CD4-positive, alpha-beta T cell treated with Interleukin-4 for 4 hours (primary cell): ENCODE data around the gene PPARA.

Experiments used
- DNase-seq: peaks from one replicate; pipeline ENCODE4 v3.0.0-alpha.2; 2020

The PPARA gene

DNA sequence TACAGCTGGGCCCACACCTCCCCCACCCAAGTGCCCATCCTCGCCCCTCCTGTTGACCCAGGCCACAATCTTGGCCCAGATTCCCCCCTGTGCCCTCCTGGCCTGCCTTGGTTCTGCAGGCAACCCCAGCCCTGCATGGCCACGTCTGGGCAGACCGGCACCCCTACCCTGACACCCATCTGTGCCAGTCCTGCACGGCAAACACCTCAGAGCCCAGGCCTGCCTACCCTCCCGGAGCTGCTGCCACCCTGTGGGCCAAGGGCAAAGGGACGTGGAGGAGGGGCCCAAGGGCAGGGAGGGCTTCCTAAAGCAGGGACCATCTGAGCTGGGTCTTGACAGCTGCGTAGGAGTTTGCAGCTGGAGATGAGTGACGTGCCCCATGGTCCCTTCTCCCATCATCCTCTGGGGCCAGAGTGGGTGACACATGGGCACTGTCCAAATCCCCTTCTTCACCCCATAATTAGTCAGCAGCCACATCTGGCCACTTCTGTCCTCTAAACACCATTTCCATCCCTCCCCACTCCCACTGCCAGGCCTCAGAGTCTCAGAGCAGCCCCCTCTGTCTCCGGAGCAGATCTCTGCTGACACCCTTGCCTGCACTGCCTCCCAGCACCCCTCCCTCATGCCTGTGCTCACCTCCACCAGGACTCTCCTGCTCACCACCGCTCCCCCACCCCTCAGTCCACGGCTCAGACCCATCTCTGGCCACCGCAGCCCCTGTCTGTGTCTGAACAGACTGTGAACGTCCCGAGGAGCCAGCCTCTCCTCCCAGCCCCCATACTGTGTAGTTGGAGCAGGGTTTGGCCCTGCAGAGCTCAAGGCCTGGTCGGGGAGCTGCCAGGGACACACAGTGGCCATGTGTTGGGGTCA lies 35.6 kb upstream of the PPARA start:
- DNase-seq, result no peak

DNA sequence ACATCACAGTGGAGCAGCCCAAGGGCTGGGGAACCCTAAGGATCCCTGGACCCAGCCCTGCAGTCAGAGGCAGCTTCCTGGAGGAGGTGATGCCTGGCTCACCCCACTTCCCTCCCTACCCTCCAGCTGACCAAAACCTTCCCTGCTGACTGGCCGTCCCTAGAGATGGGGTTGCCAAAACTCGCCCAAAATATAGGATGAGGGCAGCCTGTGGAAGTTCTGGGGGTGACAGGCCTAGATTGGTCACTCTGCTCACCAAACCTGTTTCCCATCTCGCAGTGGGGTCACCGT lies 35.0 kb upstream of the PPARA start:
- DNase-seq, result no peak

DNA sequence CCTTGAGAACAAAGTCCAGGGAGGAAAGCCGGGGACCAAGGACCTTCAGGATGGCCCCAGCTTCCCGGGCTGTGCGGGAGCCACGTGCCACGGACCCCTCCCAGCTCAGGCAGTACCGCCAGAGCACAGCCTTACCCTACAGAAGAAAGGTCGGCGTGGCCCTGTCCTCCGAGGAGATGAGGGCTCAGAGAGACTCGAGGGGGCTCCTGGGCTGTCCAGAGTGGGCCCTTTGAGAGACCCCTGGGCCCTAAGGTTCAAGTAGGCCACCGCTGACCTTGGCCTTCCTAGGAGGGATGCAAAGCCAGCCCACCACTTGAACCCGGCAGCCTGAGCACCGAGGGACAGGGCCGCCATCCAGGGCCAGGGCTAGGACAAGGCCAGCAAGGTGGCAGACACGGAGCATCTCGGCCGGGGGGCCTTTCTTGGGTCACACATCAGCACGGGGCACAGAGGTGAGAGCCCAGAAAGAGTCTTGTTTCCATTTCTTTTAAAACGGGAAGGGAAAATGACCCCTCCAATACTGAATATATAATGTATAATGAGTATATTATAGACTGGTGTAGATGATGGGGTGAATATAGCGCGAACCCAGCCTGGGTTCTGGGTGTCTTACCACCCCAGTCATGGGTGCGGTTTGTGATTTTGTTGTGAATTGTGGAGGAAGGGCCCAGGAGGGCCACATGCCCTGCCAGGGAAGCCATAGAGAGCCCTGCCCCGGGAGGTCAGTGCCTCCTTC lies 34.4 kb upstream of the PPARA start:
- DNase-seq, result no peak

DNA sequence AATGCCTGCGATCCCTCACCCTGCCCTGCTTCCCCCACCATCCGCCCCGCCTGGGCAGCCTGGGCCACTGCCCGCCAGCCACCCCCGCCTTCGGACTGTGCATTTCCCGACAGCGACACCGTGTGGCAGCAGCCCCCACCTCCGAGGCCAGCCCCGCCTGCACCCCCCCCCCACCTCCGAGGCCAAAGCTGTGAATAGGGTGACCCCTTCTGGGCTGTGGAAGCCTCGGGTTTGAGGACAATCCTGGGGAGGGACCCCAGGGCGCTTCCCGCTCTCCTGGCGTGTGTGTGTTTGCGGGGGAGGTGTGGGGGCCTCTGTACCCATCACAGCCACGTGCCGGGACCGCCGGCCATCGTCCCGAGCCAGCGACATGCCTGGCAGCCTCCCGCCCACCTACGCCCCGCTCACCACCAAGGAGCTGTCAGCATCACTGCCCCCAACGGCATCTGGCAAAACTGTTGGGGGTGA lies 33.8 kb upstream of the PPARA start:
- DNase-seq, result peak; percentile 81

DNA sequence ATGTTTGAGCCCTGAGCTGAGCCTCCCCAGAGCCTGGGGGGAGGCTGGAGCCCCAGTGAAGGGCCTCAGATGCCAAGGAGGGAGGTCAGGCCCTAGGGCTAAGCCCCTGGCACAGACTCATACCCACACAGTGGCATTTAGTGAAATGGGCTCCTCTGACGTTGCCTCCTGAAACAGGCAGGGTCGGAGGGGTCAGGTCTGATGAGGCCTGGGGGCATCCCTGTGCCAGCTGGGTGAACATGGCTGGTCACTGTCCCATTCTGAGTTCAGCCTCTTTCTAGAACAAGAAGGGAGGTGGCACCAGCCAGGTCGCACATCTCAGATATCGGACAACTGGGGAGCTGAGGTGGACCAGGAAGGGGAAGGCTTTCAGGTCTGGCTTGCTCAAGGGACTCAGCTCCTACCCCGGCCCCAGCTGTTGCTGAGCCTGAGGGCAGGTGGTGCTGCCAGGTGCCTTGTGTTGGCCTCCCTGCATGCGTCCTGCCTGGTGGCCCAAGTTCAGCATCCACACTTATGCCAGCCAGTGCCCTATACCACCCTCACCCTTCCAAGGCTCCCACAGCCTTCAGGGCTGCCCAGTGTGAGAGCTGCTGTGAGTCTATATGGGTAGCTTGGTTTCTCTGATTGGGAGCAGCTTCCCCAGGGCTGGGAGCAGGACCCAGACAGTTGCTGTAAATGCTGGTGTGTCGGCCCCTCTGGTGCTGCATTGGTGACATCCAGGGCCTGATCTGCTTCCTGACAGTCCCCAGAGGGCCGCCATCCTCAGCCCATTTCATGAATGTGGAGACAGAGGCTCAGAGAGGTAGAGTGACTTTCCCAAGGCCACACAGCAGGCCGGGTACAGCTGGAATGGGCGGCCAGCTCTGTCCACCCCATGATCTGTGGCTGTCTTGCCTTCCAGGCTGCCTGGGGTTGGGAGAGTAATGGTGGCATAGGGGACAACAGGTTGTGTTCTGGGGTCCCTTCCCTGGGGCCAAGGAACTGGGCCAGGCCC lies 32.8 kb upstream of the PPARA start:
- DNase-seq, result no peak

DNA sequence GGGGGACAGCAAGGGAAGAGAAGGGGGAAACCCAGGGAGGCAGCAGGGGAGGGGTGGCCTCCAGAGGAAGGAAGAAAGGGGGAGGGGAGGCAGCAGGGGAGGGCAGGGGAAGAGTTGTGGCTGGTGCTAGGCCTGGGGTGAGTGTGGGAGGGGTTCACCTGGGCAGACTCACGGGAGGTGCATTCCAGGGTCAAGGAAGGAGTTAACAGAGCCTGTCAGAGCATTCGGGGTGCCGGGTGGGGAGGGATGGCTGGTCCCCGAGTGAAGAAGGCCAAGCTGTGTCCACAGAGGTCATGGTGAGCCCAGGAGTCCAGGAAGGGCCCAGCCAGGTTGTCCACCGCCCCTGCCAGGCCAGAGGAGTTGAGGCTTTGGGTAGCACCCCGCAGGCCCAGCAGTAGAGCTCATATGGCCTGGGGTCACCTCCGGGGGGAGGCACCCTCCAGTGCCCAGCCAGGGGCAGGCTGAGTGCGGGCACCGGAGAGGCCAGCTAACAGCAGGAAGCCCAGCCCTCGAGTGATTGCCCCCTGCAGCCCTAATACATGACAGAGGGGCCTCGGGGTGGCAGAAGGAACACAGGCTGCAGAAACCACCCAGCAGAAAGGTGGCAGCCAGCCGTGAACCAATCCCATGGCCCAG lies 31.1 kb upstream of the PPARA start:
- DNase-seq, result no peak

DNA sequence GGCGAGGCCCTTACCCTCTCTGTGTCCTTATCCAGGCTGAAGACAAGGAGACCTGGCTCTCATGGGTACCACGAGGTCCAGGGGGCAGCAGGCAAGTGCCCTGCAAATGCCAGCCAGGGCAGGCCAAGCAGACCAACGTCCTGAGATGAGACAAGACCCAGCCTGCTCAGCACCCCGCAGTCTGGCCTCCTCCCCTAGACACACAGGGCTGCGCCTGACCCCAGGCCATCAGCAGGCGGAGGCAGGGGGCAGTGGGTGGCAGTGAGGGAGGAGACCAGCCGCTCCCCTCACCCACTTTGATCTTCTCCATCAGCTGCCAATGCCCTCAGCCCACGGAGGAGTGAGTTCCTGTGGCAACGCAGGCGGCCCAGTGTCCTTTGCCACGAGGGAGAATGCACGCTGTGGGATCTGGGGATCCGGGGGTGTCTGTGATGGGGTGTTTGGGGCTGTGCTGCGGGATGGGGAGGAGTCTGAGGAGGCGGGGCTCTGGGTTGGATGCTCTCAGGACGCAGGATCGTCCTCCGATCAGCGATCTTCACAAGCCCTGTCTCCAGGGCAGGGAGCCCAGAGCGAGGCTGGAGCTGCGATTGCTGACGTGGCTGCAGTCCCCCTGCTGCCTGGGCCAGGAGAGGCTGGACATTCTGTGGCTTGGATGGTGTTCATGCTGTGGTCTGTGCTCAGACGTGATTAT lies 30.5 kb upstream of the PPARA start:
- DNase-seq, result no peak

DNA sequence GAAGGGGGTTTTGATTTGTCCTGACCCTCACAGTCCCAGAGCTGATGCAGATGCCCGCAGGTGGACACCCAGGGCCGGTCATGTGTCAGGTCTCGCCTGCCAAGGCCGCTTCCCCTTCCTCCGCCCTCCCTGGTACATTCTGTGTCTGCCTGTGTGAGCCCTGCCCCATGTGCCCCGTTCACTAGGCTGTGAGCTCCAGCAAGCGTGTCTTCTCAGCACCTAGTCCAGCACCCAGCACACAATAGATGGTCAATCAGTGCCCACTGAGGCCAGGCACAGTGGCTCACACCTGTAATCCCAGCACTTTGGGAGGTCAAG lies 29.9 kb upstream of the PPARA start:
- no peak for DNase-seq

DNA sequence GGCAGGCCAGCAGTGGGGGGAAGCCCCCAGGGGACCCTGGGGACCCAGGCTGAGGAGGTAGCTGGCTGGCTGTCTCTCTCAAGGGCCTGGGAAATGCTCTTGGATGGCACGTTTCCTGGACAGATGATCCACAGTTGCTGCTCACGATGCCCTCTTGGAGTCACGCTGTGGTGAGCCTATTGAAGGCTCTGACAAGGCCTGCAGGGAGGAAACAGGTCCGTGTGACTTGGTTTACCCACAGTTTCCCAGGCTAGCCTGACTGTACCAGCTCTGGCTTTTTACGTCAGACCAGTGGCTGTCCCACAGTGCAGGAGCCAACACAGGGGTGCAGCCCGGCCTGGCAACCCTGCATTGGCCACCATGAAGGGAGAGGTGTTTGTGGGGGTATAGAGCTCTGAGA lies 29.2 kb upstream of the PPARA start:
- no peak for DNase-seq

DNA sequence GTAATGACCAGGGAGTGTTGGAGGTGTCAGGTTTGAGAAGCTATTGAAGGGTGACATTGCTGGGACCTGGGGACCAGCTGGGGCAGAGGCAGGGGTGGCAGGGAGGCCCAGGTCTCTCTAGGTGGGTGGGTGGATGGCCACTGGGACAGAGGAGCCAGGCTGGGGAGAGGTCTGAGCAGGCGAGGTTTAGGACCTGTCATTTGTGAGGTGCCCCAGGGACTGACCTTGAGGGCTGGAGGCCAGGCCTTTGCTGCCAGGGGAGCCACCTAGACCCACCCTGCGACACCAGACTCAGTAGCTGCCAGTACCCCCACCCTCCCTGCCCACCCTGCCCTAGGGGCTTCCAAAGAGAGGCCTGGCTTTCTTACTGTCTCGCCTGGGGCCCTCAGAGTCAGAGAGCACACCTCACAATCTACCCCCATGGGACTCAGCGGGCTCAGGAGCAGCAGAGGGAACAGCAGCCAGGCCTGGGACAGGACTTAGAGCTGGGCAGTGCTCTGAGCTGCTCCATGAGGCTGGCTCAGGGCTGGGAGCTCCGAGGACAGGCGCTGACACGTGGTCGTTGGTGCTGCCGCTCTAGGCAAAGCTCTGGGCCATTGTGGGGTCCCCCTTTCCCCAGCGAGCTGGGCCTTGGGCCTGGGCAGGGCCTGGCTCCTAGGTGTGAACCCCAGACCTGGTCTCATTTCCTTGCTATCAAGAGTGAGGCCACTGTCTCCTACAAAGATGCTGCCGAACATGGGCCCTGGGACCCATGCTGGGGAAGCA lies 28.6 kb upstream of the PPARA start:
- no peak for DNase-seq

DNA sequence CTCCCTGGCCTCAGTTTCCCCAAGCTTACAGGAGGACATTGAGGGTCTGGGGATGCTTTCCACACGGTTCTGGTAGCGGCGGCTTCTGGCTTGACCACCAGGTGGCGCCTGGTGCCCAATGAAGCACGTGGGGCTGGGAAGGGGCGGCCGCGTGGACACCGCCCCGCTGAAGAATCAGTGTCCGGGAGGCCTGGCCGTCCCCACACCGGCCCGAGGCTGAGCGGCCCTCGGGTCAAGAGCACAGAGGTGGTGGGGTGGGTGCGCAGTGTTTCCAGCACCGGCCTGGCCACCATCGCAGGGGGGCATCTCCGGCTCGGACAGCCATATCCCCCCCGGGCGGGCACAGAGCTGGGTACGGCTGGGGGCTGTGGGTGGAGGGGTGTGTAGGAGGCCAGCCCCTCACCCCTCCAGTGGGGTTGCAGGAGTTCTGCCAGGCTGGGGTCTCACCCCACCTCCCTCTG lies 27.8 kb upstream of the PPARA start:
- peak; percentile 62 for DNase-seq

DNA sequence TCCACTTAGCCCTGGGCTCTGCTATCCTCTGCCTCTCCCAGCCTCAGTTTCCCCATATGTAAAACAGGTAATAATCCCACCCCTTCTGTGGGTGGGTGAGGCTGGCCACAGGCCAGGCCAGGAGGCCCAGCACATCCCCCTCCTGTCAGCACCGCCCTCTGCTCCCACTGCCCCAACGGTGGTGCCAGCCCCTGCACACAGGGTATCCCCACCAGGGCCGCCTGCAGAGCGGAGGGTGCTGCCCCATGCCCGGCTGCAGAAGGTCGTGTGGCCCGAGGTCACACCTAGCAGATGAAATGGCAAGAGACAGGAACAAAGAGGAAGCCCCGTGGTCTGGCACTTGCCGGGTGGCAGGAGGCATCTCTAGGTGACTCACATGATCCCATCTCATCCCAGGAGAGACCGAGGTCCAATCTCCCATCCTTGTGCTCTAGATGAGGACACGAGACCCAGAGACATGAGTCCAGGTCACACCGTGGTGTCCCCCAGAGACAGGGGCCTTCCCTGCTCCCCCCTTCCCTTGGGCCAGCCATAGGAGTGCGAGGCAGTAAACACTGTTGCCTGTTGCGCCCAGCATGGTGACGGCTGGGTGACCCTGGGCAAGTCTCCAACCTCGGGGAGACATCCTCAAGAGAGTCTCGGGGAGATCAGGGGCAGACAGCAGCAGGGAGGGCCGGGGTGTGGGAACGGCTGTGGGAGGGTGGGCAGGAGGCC lies 27.2 kb upstream of the PPARA start:
- DNase-seq, result no peak

DNA sequence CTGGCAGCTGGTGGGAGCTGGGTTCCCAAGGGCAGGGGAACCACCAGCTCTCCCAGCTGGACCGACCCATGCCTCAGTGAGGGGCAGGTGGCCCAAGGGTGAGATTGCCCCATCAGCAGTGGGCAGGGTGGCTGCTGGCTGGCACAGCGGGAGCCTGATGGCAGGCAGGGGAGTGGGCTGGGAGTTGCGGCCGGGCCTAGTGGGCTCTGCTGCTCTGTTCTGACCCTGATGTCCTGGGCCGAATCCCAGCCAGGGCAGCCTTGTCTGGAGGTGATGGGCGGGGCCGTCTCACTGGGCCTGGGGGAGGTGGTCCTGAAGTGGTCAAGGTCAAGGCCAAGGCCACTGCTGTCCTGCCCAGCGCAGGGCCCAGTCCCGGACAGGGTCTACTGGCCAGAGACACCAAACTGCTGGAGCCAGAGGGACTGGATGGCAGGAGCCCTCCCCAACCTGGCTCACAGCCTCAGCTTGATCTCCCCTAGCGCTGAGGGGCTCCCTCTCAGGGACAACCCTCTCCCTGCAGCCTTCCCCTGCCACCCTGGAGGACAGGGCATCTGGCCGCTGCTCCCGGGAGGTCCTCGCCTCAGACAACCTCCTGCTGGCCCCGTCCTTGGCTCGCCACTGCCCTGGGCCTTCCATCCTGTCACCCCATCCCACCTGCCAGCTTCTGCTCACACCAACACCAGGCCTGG lies 26.5 kb upstream of the PPARA start:
- DNase-seq, result no peak

DNA sequence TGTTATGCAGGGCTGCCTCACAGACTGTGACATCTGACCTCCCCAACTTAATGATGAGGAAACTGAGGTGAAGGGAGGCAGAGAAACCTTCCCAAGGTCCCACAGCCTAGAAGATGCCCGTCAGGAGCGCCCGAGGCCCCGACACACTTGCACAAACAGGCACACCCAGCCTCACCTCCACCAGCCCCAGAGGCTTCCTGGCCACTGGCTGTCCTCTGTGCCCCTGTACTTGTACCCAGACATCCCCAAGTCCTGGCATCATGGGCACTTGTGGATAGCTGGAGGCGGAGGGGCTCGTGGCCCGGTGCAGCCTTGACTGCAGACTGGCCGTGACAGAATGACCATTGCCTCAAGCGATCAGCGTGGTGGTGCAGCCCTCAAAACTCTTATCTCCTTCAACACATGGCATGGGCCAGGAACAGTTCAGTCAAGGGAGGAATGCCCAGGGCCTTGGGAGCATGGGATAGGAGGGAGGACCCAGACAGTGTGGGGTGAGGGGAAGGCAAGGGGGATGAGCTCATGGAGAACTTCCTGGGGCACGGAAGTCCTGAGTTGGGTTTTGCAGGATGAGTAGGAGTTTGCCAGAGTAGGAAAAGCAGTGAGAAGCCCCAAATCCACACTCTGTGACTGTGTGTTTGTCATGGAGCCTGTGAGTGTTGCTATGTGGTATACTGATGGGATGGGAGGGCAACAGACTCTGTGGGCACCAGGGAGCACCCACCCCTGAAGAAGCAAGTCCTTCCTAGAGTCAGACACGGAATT lies 25.8 kb upstream of the PPARA start:
- no peak for DNase-seq

DNA sequence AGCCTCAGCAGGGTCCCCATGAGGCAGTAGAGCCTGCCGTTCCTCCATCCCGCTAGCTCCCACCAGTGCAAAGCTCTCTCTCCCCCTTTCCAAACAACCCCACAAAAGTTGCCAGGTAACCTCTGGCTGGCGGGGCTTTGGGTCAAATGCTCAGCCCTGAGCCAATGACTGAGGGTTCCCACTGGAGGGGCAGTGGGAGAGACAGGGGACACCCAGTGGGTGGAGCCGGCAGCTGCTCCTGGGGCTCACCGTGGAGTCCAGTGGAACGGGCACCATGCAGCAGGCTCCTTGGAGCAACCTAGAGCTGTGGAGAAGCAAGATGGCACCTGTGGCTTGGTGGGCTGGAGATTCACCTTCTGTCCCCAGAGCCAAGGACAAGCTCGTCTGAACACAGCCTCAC lies 25.0 kb upstream of the PPARA start:
- no peak for DNase-seq

DNA sequence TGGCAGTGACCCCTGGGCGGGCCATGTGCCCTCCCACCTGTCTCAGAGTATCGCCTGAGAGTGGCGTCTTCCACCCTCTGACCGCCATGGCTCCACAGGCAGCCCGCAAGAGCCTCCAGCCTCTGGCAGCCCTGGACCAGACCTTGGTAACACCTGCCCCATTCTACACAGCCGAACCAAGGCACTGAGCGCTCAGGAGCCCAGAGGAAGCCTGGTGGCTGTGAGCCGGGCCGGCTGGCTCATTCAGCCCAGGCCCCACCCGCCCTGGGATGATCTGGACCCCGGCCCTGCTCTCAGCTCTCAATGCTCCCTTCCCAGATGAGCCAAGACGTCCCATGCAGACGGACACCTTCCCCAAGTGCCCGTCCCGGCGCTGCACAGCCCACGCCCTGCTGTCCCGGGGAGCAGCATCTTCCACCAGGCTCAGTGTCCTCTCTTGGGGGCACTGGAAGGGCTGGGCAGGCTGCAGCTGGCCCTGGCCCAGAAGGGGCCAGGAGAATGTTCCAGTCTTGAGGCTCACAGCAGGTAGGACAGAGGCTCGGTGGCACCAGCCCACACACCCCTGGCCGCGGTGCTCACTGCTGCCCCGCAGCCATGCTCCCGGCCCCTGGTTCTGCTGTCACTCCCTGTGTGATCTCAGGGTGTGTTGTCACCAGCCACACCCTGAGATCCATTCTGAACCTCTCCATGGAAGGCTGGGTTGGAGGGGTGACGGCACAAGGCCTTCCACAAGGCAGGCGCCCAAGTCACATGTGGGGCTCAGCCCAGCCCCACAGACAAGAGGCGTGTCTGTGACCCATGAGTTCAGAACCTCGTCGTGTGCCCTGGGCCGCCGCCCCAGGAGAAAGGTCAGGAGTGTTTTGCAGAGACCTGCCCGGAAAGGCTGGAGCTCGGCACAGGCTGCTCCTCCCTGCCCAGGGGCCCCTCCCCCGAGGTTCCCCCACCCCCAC lies 24.2 kb upstream of the PPARA start:
- no peak for DNase-seq

DNA sequence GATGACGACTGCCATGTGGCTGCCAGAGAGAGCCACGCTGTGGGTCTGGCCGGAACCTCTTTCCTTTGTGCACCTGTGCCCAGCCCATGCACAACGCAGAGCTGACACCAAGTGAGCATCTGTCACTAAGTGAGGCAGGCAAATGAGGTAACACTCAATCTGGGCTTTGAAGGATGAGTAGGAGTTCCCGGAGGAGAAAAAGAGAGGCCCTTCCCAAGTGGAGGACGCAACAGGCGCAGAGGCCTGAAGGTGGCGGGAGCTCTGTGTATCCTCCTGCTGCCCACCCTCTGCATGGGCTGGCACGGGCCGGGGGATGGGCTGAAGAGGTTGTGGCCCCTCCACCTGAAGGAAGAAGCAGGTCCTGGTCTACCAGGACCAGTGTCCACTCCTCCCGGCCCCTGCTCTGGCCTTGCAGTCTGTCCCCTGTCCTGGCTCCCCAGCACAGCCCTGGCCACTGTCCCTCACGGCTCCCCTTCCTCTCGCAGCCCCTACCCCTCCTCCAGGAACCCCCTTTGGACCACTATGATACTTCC lies 23.4 kb upstream of the PPARA start:
- DNase-seq, result no peak

DNA sequence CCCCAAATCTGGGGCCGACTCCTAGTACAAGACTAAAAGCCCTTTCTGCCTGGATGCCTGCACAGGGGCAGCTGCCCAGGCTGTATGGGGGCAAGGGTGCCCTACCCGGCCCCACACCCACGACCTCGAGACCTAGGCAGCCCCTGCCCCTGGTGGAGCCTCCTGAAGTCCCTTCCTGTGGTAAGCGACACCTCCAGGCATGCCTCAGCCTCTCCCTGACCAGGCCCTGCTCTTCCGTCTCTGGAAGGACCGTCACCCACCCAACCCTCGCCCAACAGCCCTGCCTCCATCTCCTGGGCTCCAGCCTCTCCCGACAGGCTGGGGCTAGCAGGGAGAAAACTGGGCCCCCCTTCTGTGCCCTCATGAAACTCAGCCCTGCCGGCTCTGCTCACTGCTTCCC lies 22.8 kb upstream of the PPARA start:
- DNase-seq, result no peak
